ENCODE results near the gene FGD4.
"Not testable (repeated sequence)": the region's sequence is repeated elsewhere in the genome, so short reads cannot be mapped to it uniquely, and the experiment has no call there.

The FGD4 gene

DNA sequence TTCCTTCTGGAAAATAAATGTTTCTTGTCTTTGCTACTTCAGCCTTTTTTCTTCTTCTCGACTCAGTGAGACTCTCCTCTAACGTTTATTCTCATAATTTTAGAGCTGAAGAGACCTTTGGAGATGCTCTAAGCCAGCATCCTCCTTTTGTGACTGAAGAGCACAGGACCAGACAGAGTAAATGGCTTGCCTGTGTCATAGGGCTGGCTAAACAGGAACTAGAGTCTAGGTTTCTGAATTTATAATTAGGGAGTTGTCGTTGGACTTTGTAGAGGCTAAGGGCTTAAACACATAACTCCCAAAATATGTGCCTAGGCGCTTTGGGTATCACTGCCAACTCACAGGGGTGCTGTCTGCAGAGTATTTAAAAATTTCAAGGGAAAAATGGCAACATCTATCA, 98.5 kb downstream of the FGD4 start:
- no peak for DNase-seq

DNA sequence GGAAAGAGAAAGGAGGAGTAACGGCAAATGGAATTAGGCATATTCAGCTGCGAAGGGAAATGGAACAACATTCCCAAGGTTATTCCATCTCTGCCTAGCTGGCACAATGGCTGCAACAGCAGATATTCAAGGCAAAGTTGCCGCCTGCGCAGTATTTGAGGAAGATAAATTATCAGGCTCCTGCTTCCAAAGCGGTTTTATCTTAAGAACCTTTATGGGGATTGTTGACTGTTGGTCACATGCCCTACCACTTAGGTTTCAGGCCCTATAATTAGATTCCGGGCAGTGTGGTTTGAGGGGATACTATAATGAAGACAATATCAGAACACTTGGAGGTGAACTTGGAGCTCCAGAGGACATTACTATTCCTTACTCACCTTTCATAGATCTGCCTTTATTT, 99.7 kb downstream of the FGD4 start:
- DNase-seq = no peak

DNA sequence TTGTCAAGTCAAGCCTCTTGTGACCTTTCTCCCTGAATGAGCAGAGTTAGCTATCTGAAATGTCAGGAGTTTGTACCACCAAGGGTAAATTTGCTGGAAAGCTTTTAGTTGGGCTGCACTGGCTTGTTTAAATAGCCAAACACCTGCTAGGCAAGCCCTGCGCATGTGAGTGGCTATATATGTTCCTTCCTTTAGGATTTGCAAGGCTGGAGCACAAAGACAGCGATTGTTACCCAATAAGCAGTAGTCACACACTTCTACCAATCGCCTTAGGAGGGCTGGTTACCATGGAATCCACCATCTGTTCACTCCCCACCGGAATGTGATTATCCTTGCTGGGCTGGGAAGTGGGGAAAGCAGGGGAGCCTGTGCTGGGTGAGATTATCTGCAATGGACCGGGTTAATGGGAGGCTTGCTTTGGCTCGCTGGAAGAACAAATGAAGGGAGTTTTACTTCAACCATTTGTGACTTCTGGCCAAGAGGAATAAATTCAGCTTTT, 102.5 kb downstream of the FGD4 start:
- no peak for DNase-seq

DNA sequence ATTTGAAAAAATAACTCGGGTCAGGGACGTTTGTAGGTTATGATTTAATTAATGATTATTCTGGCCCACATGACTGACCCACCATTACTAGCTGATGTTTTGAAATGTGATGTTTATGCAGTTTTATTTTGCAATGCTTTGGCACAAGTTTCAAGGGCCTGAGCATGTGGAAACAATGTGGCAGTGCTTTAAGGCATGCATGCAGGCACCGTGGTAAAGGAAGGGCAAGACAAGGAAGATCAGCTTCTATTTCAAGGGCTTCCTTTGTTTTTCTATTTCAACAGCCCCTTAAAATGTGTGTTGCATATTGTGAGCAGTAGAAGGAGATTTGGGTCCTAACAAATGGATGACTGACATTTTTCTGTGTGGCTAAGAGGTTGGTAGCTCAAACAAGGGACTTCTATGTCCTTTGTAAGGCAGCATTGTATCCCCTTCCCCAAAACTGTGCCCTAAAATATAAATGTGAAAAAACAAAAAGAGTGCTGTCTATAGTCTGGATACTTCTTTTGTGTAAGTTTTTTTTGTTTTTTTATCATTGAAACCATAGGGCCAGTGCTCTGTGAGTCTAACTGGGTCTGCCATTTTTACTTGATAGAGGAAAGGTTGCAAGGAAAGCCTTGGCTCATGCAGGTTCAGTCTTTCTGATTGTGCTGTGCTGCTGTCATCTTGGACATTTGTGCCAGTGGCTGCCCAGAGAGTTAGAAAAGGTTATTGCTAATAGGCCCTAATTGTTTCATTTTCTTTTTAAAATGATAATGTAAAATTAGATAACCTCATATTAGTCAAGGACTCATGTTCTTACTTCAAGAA, 103.5 kb downstream of the FGD4 start:
- no peak for DNase-seq

DNA sequence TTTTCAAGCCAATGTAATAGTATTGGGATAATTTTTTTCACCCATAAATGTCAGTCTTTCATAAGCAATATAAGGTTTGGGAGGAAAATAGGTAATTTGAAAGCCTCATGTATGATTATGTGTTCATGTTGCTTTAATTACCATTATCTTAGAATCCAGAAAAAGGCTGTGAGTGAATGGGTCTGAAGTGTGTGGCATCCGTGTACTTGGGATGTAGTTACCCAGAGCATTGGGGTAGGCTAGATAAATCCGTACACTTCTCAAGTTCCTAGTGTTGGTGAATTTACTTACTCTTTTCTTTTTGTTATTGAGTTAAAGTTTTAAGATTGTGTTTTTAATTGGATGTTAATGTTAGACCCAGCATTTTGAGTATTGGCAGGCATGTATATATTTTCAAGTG, 104.4 kb downstream of the FGD4 start:
- no peak for DNase-seq

DNA sequence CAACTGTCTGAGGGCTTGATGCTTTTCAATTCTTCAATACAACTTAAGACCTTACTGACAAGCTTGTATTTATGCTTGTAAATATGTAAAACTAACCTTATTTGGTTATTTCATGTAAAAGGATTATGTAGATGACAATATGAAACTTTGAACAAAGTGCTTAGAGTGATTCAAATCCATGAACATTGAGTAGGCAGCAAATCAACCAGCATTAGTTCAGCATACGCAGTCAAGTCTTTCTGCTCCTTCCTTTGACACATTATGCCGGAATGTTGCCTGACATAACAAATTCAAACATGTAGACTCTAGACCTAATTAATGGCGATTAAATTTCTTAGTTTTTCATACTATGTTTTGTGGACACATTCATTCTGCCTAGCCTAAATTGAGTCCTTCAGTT, 105.2 kb downstream of the FGD4 start:
- DNase-seq = no peak

DNA sequence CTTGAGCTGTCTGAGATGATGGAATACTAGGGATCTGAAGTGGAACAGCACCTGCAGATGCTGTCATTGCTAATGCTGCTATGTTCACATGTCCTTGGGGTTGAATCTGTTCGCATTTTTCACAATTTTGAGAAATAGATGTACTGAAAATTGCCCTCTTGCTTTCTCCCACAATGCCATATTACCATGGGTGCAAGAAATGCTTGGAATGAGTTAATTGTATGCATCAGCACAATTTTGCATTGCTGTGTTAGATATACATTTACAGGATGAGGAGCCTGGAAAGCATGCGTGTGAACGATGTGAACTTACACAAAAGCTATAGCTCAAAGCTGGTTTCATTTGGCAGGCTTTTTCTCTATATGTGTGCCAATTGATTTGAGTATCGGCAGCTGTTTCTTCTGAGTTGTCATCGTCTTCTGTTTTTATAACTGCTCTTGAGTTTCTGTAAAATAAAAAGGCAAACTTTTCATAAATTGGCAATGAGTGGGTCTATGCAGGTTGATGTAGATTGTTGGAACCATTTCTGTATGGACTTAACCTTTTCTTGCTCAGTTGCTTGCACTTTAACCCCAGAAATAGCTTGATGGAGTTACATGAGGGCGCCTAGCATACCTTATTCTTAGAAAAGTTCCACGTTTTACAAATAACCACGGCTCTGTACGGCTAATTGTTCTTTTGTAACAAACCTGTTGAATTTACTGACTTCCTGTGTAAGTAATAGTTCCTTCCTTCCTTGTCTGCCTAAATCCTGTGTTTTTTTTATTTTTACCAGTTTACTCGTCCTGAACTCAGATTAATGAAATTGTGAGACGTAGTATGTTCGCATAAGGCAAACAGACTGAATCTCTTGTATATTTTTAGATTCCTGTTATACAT, 105.9 kb downstream of the FGD4 start:
- DNase-seq = no peak

DNA sequence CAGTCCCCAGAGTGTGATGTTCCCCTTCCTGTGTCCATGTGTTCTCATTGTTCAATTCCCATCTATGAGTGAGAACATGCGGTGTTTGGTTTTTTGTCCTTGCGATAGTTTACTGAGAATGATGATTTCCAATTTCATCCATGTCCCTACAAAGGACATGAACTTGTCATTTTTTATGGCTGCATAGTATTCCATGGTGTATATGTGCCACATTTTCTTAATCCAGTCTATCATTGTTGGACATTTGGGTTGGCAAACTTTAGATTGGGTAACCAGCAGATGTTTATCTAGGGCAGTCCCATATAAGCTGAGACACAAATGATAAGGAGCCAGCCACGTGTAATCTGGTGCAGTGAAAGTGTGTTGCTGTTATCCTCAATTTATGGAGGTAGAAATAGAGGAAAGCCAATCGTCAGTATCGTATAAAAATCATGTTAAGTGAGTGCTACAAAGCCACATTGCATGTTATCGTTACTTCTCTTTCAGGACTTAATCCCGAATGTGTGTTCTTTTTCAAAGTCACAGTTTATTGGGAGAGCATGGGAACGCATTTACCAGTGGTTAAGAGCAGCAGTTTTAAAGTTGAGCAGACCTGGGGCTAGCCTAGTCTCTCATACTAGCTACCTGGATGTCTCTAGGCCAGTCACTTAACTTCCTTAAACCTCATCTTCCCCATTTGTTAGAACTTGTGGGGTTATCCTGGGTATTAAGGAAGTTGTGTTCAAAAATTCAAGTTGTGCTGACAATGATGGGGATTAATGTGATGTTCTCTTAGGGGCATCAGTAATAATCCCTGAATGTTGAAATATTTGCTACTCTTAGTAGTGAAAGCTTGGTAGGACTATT, 108.0 kb downstream of the FGD4 start:
- not testable (repeated sequence) for DNase-seq

DNA sequence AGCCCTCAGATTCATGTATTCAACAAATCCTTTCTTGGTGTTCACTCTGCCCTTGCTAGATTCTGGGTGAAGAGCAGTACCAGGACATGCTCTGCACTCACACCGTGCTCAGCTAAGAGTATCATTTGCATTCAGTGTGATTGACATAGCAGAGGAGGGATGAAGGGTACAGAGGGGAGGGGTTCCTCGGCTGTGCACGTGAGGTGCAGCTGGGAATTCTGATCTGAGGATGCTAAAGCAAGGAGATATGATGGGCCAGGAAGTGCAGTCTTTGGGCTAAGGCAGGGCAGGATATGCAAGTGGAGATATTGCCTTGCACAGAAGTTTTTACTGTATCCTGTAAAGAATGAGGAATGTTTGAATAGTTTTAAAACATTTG, 108.6 kb downstream of the FGD4 start:
- DNase-seq = no peak

DNA sequence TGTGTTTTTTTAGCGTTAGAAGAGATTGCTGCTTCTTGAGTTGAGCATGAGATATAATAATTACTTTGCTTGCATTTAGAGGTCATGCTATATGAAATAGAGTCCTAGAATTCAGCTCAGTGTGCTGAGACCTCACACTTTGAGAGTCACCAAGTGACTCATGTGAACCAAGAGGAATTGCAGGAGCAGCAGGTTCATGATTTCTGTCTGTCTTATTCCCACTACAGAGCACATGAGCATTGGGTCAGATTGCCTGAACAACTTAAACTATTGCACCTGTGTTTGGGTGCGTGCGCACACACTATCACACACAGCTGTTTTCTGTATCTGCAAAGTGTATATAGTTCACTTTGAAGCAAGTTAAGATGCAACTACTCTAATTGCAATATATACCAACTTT, 109.3 kb downstream of the FGD4 start:
- no peak for DNase-seq

DNA sequence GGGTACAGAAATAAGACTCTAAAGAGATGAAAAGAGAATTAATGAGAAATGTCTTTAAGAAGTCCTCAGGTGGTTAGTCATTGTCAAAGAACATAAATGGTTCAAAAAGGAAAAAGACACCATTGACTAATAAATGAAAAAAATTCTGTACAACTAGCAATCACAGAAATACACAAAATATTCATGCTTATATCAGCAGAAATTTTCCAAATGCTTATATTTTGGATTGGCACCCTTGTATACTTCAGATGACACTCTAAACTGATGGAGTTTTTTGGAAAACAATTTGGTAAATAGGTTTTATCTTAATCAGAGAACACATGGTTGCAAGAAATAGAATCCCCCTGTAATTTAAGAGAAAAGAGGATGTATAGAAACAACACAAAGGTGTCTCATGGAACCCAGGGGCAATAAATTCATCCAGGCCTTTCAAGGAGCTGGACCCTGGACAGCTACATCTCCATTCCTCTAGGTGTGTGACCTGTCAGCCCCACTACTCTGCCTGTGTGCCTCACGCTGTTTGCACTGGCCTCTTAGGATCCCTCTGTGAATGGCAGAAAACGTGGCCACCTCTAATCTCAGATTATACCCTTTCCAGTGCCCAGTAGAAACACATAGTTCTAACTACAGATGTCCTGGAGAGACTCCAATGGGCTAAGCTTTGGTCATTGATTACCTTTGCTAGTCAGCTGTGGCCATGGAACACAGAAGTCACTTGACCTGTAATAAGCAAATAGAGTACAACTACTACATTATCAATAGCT, 110.2 kb downstream of the FGD4 start:
- no peak for DNase-seq

DNA sequence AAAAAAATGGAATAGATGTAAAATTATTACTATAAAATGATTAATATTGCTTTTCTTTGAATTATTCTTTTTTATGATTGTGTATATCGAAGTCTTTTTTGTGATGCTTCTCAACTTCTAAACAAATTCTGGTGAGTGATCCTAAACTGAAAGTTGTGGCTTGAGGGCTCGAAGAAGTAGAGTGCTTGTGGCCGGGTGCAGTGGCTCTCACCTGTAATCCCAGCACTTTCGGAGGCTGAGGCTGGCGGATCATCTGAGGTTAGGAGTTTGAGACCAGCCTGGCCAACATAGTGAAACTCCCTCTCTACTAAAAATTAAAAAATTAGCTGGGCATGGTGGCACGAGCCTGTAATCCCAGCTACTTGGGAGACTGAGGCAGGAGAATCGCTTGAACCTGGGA, 112.6 kb downstream of the FGD4 start:
- DNase-seq = not testable (repeated sequence)

DNA sequence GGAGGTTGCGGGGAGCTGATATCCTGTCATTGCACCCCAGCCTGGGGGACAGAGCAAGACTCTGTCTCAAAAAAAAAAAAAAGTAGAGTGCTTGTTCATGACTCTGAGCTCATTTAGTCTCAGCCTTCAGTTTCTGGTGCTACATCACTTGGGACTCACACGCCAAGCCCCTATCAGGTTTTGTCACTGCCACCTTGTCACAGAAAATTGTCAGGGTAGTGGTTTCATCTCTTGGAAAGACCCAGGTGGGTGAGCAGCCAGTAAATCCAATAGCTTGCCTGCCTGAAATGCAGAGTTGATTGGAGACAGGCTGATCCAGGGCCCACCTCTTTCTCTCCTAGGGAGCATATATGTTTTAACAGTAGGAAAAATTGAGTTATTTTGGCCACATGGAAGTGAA, 113.0 kb downstream of the FGD4 start:
- no peak for DNase-seq

DNA sequence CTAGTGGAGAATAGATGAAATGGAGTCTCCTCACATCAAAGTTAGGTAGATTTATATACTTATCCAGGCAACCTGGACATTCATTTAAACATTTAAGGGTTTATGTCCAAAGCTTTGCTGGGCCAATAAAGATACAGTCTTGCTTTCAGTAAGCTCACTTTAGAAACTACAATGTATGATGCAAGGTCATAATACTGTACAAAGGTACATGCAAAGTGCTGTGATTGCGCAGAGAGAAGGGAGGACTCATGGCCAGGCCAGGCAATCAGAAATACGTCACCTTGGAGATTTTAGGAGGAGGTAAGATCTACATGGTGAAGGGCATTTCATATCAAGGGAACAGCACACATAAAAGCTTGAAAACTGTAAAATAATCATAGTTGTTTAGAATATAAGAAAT, 113.6 kb downstream of the FGD4 start:
- DNase-seq = no peak

DNA sequence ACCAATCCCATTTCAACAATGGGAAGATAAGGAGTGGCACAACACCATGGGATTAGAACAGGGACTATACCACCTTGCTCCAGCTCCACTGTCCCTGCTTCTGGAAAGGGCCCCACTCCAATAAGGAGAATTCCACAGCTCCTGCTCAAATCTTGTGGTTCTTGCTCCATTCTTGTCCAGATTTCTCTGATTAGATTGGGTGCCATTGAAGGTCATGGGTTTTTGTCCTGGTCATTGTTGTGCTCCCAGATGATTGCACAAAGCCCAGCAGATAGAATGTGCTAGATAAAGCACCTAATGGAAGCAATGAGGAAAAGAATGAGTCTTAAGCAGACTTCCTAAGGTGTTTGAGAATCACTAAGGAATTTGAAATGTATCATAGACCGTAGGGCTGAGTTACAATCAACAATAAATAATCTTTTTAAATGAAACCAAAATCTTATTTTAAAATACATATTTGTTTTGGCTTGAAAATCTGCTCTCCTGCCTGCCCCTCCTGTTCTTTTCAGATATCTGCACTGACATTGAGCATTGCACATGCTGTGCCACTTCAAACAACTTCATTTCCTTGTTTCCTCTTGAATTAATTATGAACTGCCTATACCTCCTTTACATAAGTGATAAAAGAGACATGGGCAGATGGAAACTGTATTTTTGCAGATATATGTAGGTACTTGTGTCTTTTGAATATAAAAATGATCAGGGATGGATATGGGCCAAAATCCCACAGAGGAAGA, 115.9 kb downstream of the FGD4 start:
- DNase-seq = no peak

DNA sequence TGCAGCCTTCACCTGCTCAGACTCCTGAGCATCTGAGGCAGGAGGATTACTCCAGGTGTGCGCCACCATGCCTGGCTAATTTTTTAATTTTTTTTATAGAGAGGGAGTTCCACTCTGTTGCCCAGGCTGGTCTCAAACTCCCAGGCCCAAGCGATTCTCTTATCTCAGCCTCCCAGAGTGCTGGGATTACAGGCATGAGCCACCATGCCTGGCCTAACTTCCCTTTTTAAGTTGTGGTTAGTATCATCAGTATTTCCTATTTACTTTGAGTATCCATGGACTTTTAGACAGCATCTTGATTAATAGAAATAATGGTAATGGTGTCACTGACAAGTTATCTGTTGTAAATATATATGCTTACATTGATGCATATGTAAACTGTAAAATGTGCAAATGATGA, 116.9 kb downstream of the FGD4 start:
- no peak for DNase-seq

DNA sequence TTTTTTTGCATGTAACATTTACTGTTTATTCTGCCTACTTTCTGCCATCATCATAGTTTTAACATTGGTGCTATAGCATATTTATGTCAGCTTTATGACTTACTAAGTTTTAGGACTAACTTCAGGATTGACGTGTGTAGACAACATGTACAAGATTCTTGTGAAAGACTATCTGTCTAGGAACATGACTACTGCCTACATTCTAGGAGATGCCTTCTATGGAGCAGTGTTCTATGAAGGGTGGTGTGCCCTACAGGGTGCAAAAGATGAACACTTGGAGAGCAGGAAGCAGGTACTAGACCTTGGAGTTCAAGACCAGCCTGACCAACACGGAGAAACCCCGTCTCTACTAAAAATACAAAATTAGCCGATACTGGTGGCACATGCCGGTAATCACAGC, 118.6 kb downstream of the FGD4 start:
- no peak for DNase-seq

DNA sequence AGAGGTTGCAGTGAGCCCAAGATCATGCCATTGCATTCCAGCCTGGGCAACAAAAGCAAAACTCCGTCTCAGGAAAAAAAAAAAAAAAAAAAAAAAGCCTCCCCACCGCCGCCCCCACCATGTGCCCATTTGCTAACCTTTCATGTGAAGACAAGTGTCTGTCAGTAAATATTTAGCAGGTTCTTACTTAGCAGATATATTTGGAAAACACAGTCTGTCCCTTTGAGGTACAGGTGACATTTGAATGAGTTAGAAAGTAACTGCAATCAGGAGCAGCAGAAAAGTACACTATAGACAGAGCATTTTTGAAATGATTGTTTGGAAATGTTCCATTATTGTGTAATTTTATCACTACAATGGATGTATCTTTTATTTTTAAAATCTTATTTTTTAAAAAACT, 119.7 kb downstream of the FGD4 start:
- DNase-seq = no peak

DNA sequence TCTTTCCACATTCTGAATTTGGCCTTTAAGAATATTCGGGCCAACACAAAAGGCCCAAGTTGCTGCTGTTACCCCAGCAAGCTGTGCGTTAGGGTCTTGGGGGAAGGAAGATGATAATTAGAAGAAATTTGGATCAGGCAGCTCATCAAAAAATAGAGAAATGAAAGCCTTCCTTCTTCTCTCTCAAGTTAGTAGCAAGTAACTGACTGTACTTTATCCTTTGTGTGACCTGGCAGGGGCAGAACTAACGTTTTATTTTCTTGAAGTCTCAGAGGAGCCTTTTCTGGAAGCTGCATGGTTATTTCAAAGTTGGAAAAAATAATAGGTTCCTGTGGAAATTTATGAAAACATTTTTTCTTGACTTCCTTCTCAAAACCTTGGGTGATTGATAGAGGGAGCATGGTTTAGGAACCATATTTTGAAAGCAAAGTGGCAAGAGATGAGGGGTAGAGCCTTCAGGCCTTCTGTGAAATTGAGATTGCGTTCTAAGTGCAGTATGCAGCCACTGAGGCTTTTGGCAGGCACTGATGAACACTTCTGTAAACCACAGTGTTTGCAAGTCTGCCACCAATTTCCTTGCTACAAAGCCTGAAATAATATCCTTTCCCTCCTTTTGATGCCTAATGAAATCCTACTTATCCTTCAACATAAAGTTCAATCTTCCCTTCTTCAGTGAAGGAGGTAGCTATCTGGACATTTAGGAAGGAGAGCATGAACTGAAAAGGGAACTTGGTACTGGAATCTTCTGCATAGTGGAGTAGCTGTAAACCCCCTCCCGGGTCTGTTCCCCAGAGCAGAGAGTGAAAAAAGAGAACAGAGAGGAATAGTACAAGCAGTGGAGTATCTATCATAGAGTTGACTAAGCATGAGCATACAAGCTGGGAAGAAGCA, 123.2 kb downstream of the FGD4 start:
- DNase-seq = no peak

DNA sequence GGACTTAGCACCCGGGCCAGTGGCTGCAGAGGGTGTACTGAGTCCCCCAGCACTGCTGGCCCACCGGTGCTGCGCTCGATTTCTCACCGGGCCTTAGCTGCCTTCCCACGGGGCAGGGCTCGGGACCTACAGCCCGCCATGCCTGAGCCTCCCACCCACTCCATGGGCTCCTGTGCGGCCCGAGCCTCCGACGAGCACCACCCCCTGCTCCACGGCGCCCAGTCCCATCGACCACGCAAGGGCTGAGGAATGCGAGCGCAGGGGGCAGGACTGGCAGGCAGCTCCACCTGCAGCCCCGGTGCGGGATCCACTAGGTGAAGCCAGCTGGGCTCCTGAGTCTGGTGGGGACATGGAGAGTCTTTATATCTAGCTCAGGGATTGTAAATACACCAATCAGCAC, 126.4 kb downstream of the FGD4 start:
- not testable (repeated sequence) for DNase-seq

DNA sequence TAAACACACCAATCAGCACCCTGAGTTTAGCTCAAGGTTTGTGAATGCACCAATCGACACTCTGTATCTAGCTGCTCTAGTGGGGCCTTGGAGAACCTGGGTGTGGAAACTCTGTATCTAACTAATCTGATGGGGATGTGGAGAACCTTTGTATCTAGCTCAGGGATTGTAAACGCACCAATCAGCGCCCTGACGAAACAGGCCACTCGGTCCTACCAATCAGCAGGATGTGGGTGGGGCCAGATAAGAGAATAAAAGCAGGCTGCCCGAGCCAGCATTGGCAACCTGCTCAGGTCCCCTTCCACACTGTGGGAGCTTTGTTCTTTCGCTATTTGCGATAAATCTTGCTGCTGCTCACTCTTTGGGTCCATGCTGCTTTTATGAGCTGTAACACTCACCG, 127.0 kb downstream of the FGD4 start:
- DNase-seq = not testable (repeated sequence)

Data from activated CD8-positive, alpha-beta memory T cell treated with anti-CD3 and anti-CD28 coated beads, Interleukin-2, amount 50 U/mL, for 48 hours (primary cell).